Neuronal stem cell (in vitro differentiated cells): ENCODE results near the gene FHIT. TPM values are rescaled to one million over a fixed set of nuclear protein-coding genes. Genes with fewer than 3 reads are reported as not detected.

Source experiments
- DNase-seq: peaks from one replicate; pipeline ENCODE4 v3.0.0-alpha.2; 2013; ENCODE audit warnings: low spot score
- H2AFZ ChIP-seq: one replicate; pipeline ENCODE4 v1.6.1; 2013; ENCODE audit warnings: mild to moderate bottlenecking, low read length, inconsistent platforms
- H2AK5ac ChIP-seq: 2 replicates; pipeline ENCODE4 v1.6.1; 2013; ENCODE audit warnings: low read depth, mild to moderate bottlenecking, inconsistent platforms, low read length, moderate library complexity, mixed read lengths
- H2BK120ac ChIP-seq: 2 replicates; pipeline ENCODE4 v1.6.1; 2013; ENCODE audit warnings: low read depth, mild to moderate bottlenecking, inconsistent platforms, low read length, moderate library complexity, mixed read lengths
- H2BK12ac ChIP-seq: one replicate; pipeline ENCODE4 v1.6.1; 2013; ENCODE audit warnings: low read length, inconsistent platforms
- H2BK15ac ChIP-seq: 2 replicates; pipeline ENCODE4 v1.6.1; 2013; ENCODE audit warnings: mild to moderate bottlenecking, low read length, inconsistent platforms, mixed read lengths
- H2BK5ac ChIP-seq: one replicate; pipeline ENCODE4 v1.6.1; 2013; ENCODE audit warnings: inconsistent platforms, mild to moderate bottlenecking, low read length, moderate library complexity
- H3K14ac ChIP-seq: one replicate; pipeline ENCODE4 v1.6.1; 2013; ENCODE audit warnings: low read length, inconsistent platforms
- H3K18ac ChIP-seq: 2 replicates; pipeline ENCODE4 v1.6.1; 2013; ENCODE audit warnings: low read length, inconsistent platforms
- H3K23ac ChIP-seq: 2 replicates; pipeline ENCODE4 v1.6.1; 2013; ENCODE audit warnings: low read depth, mild to moderate bottlenecking, mixed read lengths, low read length, inconsistent platforms; ENCODE audit not compliant: poor library complexity
- H3K27ac ChIP-seq: replicated peaks from 3 replicates; pipeline ENCODE4 v1.5.1; 2013; ENCODE audit warnings: low read length, inconsistent platforms
- H3K27me3 ChIP-seq, 3 experiments: 2 replicates each; pipeline ENCODE4 v1.6.1; 2013; ENCODE audit warnings: low read length in 3 of 3, mild to moderate bottlenecking in 2 of 3, inconsistent platforms in 1 of 3, low read depth in 1 of 3, mixed read lengths in 1 of 3, moderate library complexity in 1 of 3; ENCODE audit not compliant: control insufficient read depth in 3 of 3, insufficient read depth in 3 of 3
- H3K36me3 ChIP-seq, 2 donors: replicated peaks in 1 of 2; 2 replicates each; pipeline ENCODE4 v1.6.1; 2013; ENCODE audit warnings: low read length in 2 of 2; ENCODE audit not compliant: control insufficient read depth in 2 of 2, insufficient read depth in 2 of 2
- H3K4ac ChIP-seq: 2 replicates; pipeline ENCODE4 v1.6.1; 2013; ENCODE audit warnings: inconsistent platforms, mild to moderate bottlenecking, low read length, moderate library complexity
- H3K4me1 ChIP-seq, 2 donors: 1 replicate in 1 of 2; 2 replicates in 1 of 2; pipeline ENCODE4 v1.6.1; 2013; ENCODE audit warnings: low read length in 2 of 2, low read depth in 1 of 2; ENCODE audit not compliant: control insufficient read depth in 2 of 2, insufficient read depth in 1 of 2
- H3K4me2 ChIP-seq: one replicate; pipeline ENCODE4 v1.6.1; 2013; ENCODE audit warnings: mild to moderate bottlenecking, low read length, inconsistent platforms; ENCODE audit not compliant: insufficient read depth, poor library complexity, severe bottlenecking
- H3K4me3 ChIP-seq, 2 donors: 2 replicates each; pipeline ENCODE4 v1.5.1; 2013; ENCODE audit warnings: low read length in 2 of 2, mild to moderate bottlenecking in 2 of 2, inconsistent platforms in 1 of 2, moderate library complexity in 1 of 2
- H3K79me1 ChIP-seq: one replicate; pipeline ENCODE4 v1.6.1; 2013; ENCODE audit warnings: low read depth, mild to moderate bottlenecking, inconsistent platforms, low read length, moderate library complexity
- H3K9ac ChIP-seq: one replicate; pipeline ENCODE4 v1.6.1; 2013; ENCODE audit warnings: mild to moderate bottlenecking, low read depth, low read length, inconsistent platforms; ENCODE audit not compliant: poor library complexity
- H3K9me3 ChIP-seq, 2 donors: replicated peaks in 1 of 2; 2 replicates each; pipeline versions ENCODE3 to v1.6.1; 2013; ENCODE audit warnings: low read length in 2 of 2, mild to moderate bottlenecking in 2 of 2, inconsistent platforms in 1 of 2, low read depth in 1 of 2, mixed read lengths in 1 of 2, moderate library complexity in 1 of 2; ENCODE audit not compliant: control insufficient read depth in 2 of 2, insufficient read depth in 1 of 2
- H4K8ac ChIP-seq: one replicate; pipeline ENCODE4 v1.6.1; 2013; ENCODE audit warnings: low read depth, mild to moderate bottlenecking, inconsistent platforms, low read length, moderate library complexity
- H4K91ac ChIP-seq: one replicate; pipeline ENCODE4 v1.6.1; 2013; ENCODE audit warnings: low read length, low read depth, mild to moderate bottlenecking, inconsistent platforms; ENCODE audit not compliant: poor library complexity
- WGBS, 2 donors: extraction: QIAGEN DNeasy Blood & Tissue Kit; methylation state at CpG; one replicate each; pipeline ENCODE4 v1.1.7; 2013; ENCODE audit warnings: missing lambda C conversion rate in 2 of 2, mixed read lengths in 1 of 2; ENCODE audit not compliant: insufficient read length in 2 of 2, insufficient replicate concordance in 1 of 2; ENCODE audit errors: extremely low coverage in 2 of 2; 5-methylcytosine and 5-hydroxymethylcytosine counted together
- small RNA-seq: library from polyadenylated mRNA; stranded (forward); fragments of <200 nt; extraction: miRNeasy Mini kit (QIAGEN cat#:217004); gene quantifications from one replicate; pipeline ENCODE3, GENCODE V24; 2013; ENCODE audit not compliant: insufficient read depth

FHIT gene

GRCh38 chr3:59704292-59704691 is 1547.0 kb downstream of the FHIT start:
- no peak overlapping the region for H2AFZ ChIP-seq
- H3K18ac ChIP-seq, result no peak overlapping the region
- H3K9ac ChIP-seq, result no peak overlapping the region
- no peak overlapping the region for H2BK12ac ChIP-seq
- no peak overlapping the region for H3K4me3 ChIP-seq
- H4K91ac ChIP-seq, result no peak overlapping the region
- no peak overlapping the region for H3K27ac ChIP-seq
- no peak overlapping the region for H3K4ac ChIP-seq
- no peak overlapping the region for H4K8ac ChIP-seq
- no peak overlapping the region for H2BK15ac ChIP-seq
- no peaks in the 10 kb centered on the region for H3K36me3 ChIP-seq
- peaks cover 0 to 3% (median 0%) of the 10 kb centered on the region in 3 experiments for H3K27me3 ChIP-seq
- no peaks in the 10 kb centered on the region for H3K9me3 ChIP-seq
- WGBS, 2 donors, result no CpG with 5 or more reads among the region's 4 CpGs
- H3K4me2 ChIP-seq, result no peak overlapping the region
- no peak for DNase-seq
- H3K14ac ChIP-seq, result no peak overlapping the region
- no peaks in the 10 kb centered on the region for H3K79me1 ChIP-seq
- H3K23ac ChIP-seq, result no peak overlapping the region
- H3K4me1 ChIP-seq, result no peaks in the 10 kb centered on the region
- no peak overlapping the region for H2BK5ac ChIP-seq
- H2BK120ac ChIP-seq, result no peak overlapping the region
- no peak overlapping the region for H2AK5ac ChIP-seq

- Histone ChIP-seq H2BK120ac (no peak overlapping the region), H3K18ac (no peak overlapping the region), H2AK5ac (no peak overlapping the region), H3K79me1 (no peaks in the 10 kb centered on the region), H4K91ac (no peak overlapping the region), H4K8ac (no peak overlapping the region), H2BK15ac (no peak overlapping the region), H3K4me3 (no peak overlapping the region), H3K4me1 (no peaks in the 10 kb centered on the region), H3K9me3 (peaks cover 0 to 2% of the 10 kb centered on the region in 2 donors), H3K4ac (no peak overlapping the region), H3K27me3 (peaks cover 0 to 3% (median 0%) of the 10 kb centered on the region in 3 experiments), H3K23ac (no peak overlapping the region), H3K14ac (no peak overlapping the region), H3K36me3 (no peaks in the 10 kb centered on the region), H3K9ac (no peak overlapping the region), H2AFZ (no peak overlapping the region), H3K4me2 (no peak overlapping the region), H3K27ac (no peak overlapping the region), H2BK12ac (no peak overlapping the region), H2BK5ac (no peak overlapping the region)
- no CpG with 5 or more reads among the region's 6 CpGs for WGBS, 2 donors
- no peak for DNase-seq
These were observed 1551.5 kb downstream of the FHIT start for GRCh38 chr3:59699648-59700320.

Small RNA genes within 50 kb of the gene (small RNA-seq; reads per million reads assigned to genes)
- not detected for gene MIR548BB
- gene RF00012, result not detected
